Activated CD4-positive, alpha-beta T cell treated with anti-CD3 and anti-CD28 coated beads, Interleukin-2, amount 50 U/mL, for 4 hours (primary cell): ENCODE measurements around the gene ESRRA.

Experiments
- DNase-seq, 2 experiments: peaks; one replicate each; pipeline ENCODE4 v3.0.0-alpha.2; 2020

The ESRRA gene

DNA sequence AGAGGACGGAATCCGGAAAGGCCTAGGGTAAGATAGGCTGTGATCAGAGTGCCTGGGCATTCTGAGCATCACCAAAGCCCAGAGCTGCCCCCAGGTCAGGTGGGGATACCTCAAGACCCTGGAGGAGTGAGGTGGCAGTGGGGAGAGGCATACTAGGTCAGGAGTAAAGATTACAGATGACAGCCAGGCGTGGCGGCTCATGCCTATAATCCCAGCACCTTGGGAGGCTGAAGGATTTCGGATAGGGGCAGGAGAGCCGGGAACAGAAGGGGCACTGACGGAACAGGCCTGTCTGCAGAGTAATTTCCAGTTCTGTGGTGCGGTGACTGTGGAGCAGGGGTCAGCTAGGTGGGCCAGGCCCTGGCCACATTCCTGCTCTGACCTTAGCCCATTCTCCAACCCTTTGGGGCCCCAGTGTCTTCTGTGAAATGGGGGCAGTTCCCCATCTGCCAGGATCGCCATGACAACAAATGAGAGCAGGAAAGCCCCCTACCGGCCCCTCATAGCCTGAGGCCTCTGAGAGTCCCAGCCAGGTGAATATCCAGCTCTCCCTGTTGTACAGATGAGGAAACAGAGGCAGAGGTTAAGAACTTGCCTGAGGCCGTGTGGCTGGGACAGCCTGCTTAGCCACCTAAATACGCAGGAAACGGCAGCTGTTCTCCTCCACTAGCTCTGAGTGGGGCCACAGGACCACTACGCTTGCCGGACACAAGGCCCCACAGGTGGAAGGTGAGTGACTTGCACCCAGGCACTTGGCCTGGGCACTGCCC is 30.1 kb upstream of the ESRRA start:
- no peak for DNase-seq

- no peak for DNase-seq
These were observed 29.5 kb upstream of the ESRRA start for GRCh38 chr11:64275841-64276240.

DNA sequence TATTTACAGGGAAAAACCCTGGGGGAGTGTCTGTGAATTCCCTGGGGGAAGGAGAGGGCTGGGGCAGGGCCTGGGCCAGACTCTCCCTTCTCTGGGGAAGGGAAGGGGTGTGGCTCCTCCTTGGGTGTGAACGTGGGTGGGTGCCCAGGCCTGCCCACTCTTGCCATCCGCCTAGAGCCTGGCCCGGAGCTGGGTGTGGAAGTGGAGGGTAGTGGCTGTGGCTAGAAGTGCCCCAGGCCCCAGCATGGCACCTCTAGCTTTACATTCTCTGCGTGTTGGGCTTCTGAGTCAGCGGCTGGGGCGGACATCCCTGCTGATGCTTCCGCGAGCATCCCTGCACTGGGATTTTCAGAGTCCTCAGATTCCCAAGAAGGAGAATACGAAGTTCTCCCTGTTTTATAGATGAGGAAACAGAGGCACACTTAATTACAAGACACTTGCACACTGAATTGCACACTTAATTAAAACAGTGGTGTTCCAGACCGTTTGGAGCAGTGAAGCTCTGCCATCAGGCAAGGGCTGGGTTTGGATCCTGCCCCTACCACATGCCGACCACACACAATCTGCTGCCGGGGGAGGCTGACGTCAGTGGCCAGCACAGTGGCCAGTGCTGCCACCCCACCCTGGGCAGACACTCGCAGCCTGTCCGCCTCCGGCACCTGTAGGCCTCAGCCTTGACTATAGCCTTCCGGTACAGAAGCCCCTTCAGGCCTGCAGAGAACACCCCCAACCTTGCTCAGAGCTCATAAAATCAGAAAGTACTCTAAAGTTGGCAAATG is 28.5 kb upstream of the ESRRA start:
- no peak for DNase-seq

GRCh38 chr11:64278576-64279190 is 26.6 kb upstream of the ESRRA start:
- DNase-seq, result no peak

- no peak for DNase-seq
These were observed 23.2 kb upstream of the ESRRA start for GRCh38 chr11:64281957-64282770.

GRCh38 chr11:64283092-64283491 is 22.2 kb upstream of the ESRRA start:
- DNase-seq, result no peak

DNA sequence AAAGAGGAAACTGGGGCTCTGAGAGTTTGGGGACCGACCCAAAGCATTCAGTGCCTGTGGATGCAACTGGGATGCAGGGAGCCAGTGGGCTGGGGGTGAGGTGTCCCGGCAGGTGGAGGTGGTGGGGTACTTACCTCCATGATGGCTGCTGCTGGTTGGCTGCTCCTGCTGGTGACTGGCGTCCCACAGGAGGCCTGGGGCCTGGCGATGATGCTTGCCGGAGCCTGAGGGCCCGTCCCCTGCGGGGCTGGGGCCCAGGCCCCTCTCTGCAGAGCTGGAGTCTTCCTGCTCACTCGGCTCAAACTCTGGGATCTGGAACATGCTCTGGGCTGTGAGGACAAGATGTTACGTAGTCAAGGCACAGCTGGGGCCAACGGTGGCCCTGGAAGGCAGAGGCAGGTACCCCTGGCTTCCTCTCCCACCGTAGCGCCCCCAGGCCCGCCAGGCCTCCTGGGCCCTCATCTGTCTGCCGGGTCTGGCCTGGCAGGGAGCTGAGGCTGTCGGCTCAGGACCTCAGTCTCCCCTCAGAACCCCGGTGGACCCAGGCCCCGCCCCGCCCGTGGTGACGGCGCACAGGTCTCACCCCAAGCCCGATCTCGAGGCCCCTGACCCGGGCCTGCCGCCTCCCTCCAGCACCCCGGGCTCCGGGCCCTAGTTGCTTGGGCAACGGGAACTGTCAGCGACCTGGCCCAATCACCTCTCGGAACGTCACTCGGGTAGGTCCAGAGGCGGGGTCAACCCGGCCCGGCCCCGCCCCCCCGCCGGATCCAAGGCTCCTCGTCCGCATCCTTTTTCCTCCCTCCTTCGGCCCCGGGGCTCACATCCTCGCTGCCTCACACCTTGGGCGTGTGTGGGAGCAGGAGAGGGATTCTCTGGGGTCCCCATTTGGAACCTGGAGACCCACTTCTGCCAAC is 21.0 kb upstream of the ESRRA start, which contains the start of gene BAD:
BAD (minus strand) TSS at position 618 of the 914 bp plus-strand sequence; CDS start at position 321, 297 bp downstream.
- peak; percentile 86 to 88 for DNase-seq

- peak; percentile 87 to 90 for DNase-seq
These were observed 20.1 kb upstream of the ESRRA start, which contains the start of gene GPR137 for GRCh38 chr11:64284962-64285884. Gene GPR137 (plus strand): TSS chr11:64285848. CDS start chr11:64286525, 677 bp downstream.

- no peak for DNase-seq
These were observed 19.2 kb upstream of the ESRRA start for GRCh38 chr11:64285885-64286800.

DNA sequence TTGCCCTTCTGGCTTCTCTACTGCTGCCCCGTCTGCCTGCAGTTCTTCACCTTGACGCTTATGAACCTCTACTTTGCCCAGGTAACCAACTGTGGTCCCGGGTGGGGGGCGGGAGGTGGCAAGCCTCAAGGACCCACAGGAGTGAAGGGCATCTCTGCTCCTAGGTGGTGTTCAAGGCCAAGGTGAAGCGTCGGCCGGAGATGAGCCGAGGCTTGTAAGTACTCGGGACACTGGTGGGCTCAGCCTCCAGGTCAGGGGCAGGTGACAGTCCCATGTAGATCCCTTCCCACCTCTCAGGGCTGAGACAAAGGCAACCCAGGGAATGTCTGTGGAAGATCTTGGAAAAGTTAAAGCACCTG is 18.5 kb upstream of the ESRRA start:
- DNase-seq, result no peak

GRCh38 chr11:64287676-64288352 is 17.5 kb upstream of the ESRRA start:
- no peak for DNase-seq

DNA sequence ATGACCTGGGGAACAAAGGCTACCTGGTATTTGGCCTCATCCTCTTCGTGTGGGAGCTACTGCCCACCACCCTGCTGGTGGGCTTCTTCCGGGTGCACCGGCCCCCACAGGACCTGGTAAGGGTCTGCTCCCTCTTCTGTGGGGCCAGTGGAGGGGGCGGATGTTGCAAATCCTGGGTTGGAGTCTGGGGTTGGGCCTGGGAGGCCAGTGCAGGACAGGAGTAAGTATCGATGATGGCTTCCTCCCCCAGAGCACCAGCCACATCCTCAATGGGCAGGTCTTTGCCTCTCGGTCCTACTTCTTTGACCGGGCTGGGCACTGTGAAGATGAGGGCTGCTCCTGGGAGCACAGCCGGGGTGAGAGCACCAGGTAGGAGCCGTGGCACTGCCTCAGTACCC is 17.0 kb upstream of the ESRRA start:
- no peak for DNase-seq

DNA sequence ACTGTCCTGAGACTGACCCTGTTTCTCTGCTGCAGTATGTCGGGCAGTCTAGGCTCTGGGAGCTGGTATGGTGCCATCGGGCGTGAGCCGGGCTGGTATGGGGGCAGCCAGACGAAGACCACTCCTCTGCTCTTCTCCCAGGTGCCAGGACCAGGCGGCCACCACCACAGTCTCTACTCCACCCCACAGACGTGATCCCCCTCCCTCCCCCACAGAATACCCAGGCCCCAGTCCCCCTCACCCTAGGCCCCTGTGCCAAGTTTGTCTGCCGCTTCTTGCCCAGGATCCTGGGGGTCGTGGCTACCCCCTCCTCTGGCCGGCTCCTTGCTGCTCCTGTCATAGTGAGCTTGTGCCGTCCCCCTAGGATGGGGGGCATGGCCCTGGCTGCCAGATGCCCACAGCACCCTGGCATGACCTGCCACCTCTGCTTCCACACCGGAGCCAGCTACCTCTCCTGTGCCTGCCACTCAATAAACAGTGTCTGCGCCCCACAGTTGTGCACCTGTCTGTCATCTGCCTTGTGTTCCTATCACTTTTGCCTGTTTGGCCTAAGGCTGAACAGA is 16.2 kb upstream of the ESRRA start:
- no peak for DNase-seq

DNA sequence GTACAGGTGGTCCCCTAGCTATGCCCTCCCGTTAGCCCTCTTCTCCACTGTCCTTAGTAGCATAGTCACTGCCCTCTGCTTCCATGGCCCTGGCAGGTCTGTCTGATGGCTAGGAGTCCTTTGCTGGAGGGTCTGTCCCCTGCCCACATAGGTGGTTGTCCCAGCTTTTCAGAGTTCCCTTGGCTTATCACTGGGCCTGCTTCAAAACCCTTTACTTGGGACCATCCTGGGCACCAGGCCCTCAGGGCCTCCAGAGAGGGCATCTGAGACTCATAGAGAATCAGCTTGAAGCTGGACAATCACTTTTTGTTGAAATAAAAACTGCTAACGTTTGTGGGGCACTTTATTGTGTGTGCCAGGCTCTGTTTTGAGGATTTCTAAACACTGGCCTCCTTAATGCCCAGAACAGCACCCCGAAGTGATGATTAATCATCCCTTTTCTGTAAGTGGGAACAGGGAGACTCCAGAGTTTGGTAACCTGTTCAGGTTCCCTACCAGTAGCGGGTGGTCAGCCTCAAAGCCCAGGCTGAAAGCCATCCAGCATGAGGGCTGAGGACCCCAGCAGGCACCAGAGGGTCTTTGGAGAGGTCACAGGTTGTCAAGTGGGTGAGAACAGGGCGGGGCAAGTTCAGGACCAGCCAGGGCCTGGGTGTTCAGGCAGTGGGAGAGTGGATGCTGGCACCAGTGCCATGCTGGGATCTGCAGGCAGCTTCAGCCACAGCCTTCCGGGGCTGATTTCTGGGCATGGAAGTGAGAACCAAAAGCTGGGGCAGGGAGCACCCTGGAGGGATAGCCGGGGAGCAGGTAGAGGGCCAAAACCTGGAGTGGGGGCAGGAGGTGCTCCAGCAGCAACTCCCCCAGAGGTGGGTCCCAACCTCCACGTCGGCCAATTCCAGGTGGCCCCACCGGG is 14.7 kb upstream of the ESRRA start:
- DNase-seq, result no peak

GRCh38 chr11:64291262-64291751 is 14.0 kb upstream of the ESRRA start, which contains the start of gene KCNK4:
Gene KCNK4 (plus strand): TSS chr11:64291302. CDS start chr11:64293019, 1,717 bp downstream.
- DNase-seq, result no peak

- no peak for DNase-seq
These were observed 13.4 kb upstream of the ESRRA start for GRCh38 chr11:64291752-64292459.
